BLaER1 (cell line): Measurements from ENCODE around the gene FAM221A.
"Not testable (repeated sequence)": the region's sequence is repeated elsewhere in the genome, so short reads cannot be mapped to it uniquely, and the experiment has no call there.

ENCODE experiments used
- H3K27ac ChIP-seq: shearing (Covaris generic); formaldehyde crosslinking; 2 replicates; pipeline ENCODE4 v1.8.1; 2022
- H3K27me3 ChIP-seq: shearing (Covaris generic); formaldehyde crosslinking; 2 replicates; pipeline ENCODE4 v1.8.1; 2022
- H3K36me3 ChIP-seq: shearing (Covaris generic); formaldehyde crosslinking; 2 replicates; pipeline ENCODE4 v1.8.1; 2022
- H3K4me1 ChIP-seq: shearing (Covaris generic); formaldehyde crosslinking; 2 replicates; pipeline ENCODE4 v1.8.1; 2022
- H3K4me2 ChIP-seq: shearing (Covaris generic); formaldehyde crosslinking; 2 replicates; pipeline ENCODE4 v1.8.1; 2022
- H3K4me3 ChIP-seq: shearing (Covaris generic); formaldehyde crosslinking; 2 replicates; pipeline ENCODE4 v1.8.1; 2022
- H3K9ac ChIP-seq: shearing (Covaris generic); formaldehyde crosslinking; 2 replicates; pipeline ENCODE4 v1.8.1; 2022
- H3K9me3 ChIP-seq: shearing (Covaris generic); formaldehyde crosslinking; 2 replicates; pipeline ENCODE4 v1.8.1; 2022
- H4K20me1 ChIP-seq: shearing (Covaris generic); formaldehyde crosslinking; 2 replicates; pipeline ENCODE4 v1.8.1; 2022
- Cebpa-rat ChIP-seq: shearing (Covaris generic); IDR thresholded peaks from 2 replicates; pipeline ENCODE4 v1.8.1; 2022

FAM221A gene

GRCh38 chr7:23662984-23663313, 17.1 kb upstream of the FAM221A start:
- H3K4me3 ChIP-seq = no peak overlapping the region
- no peak overlapping the region for H3K4me2 ChIP-seq
- no peak overlapping the region for H3K27ac ChIP-seq
- H3K9ac ChIP-seq = no peak overlapping the region
- no peak for TF ChIP-seq Cebpa-rat
- no peaks in the 10 kb centered on the region for H3K27me3 ChIP-seq
- no peaks in the 10 kb centered on the region for H3K36me3 ChIP-seq
- H3K9me3 ChIP-seq = peaks cover 32% of the 10 kb centered on the region
- H3K4me1 ChIP-seq = no peaks in the 10 kb centered on the region
- no peaks in the 10 kb centered on the region for H4K20me1 ChIP-seq

GRCh38 chr7:23664122-23664521, 15.9 kb upstream of the FAM221A start:
- no peaks in the 10 kb centered on the region for H4K20me1 ChIP-seq
- H3K4me3 ChIP-seq = no peak overlapping the region
- no peak overlapping the region for H3K27ac ChIP-seq
- peaks cover 21% of the 10 kb centered on the region for H3K9me3 ChIP-seq
- no peaks in the 10 kb centered on the region for H3K4me1 ChIP-seq
- no peak for TF ChIP-seq Cebpa-rat
- H3K4me2 ChIP-seq = no peak overlapping the region
- H3K9ac ChIP-seq = no peak overlapping the region
- no peaks in the 10 kb centered on the region for H3K27me3 ChIP-seq
- no peaks in the 10 kb centered on the region for H3K36me3 ChIP-seq

- Histone ChIP-seq H3K27me3 (no peaks in the 10 kb centered on the region), H3K27ac (no peak overlapping the region), H3K36me3 (no peaks in the 10 kb centered on the region), H3K4me3 (no peak overlapping the region), H3K9me3 (no peaks in the 10 kb centered on the region), H3K9ac (no peak overlapping the region), H4K20me1 (no peaks in the 10 kb centered on the region), H3K4me2 (no peak overlapping the region), H3K4me1 (no peaks in the 10 kb centered on the region)
- TF ChIP-seq Cebpa-rat = no peak
Observed at GRCh38 chr7:23672033-23672432, 8.0 kb upstream of the FAM221A start.

- no peaks in the 10 kb centered on the region for H3K27me3 ChIP-seq
- peak overlapping the region; percentile 88 for H3K9ac ChIP-seq
- H3K36me3 ChIP-seq = peaks cover 16% of the 10 kb centered on the region; the same call in 1 of the 2 replicates
- H3K4me1 ChIP-seq = peaks cover 16% of the 10 kb centered on the region
- TF ChIP-seq Cebpa-rat = no peak
- H3K27ac ChIP-seq = peak overlapping the region; percentile 89
- peak overlapping the region; percentile 92 for H3K4me3 ChIP-seq
- no peaks in the 10 kb centered on the region for H3K9me3 ChIP-seq
- H4K20me1 ChIP-seq = peaks cover 36% of the 10 kb centered on the region; the same call in 1 of the 2 replicates
- peak overlapping the region; percentile 92 for H3K4me2 ChIP-seq
Observed at GRCh38 chr7:23680414-23681405, 711 bp downstream of the FAM221A start.

- not testable (repeated sequence) for H3K27me3 ChIP-seq, H3K4me3 ChIP-seq, H3K4me2 ChIP-seq, H3K9me3 ChIP-seq, H3K27ac ChIP-seq, H3K9ac ChIP-seq
- Histone ChIP-seq H4K20me1 (peaks cover 50% of the 10 kb centered on the region; the same call in 1 of the 2 replicates), H3K36me3 (peaks cover 39% of the 10 kb centered on the region), H3K4me1 (peaks cover 16% of the 10 kb centered on the region)
Observed at GRCh38 chr7:23684041-23684440, 4.0 kb downstream of the FAM221A start.

- H3K27ac ChIP-seq = no peak overlapping the region
- peaks cover 50% of the 10 kb centered on the region; the same call in 1 of the 2 replicates for H4K20me1 ChIP-seq
- peaks cover 49% of the 10 kb centered on the region for H3K36me3 ChIP-seq
- no peak for TF ChIP-seq Cebpa-rat
- no peak overlapping the region for H3K4me2 ChIP-seq
- no peaks in the 10 kb centered on the region for H3K9me3 ChIP-seq
- H3K9ac ChIP-seq = no peak overlapping the region
- no peak overlapping the region for H3K4me3 ChIP-seq
- H3K4me1 ChIP-seq = peaks cover 11% of the 10 kb centered on the region
- no peaks in the 10 kb centered on the region for H3K27me3 ChIP-seq
Observed at GRCh38 chr7:23685731-23686130, 5.7 kb downstream of the FAM221A start.

- peaks cover 45% of the 10 kb centered on the region; the same call in 1 of the 2 replicates for H4K20me1 ChIP-seq
- no peaks in the 10 kb centered on the region for H3K9me3 ChIP-seq
- no peaks in the 10 kb centered on the region for H3K27me3 ChIP-seq
- no peak overlapping the region for H3K27ac ChIP-seq
- H3K4me3 ChIP-seq = no peak overlapping the region
- no peak for TF ChIP-seq Cebpa-rat
- H3K4me1 ChIP-seq = no peaks in the 10 kb centered on the region
- H3K9ac ChIP-seq = no peak overlapping the region
- peaks cover 59% of the 10 kb centered on the region for H3K36me3 ChIP-seq
- H3K4me2 ChIP-seq = no peak overlapping the region
Observed at GRCh38 chr7:23687011-23687410, 7.0 kb downstream of the FAM221A start.

- no peak overlapping the region for H3K9ac ChIP-seq
- H3K4me2 ChIP-seq = no peak overlapping the region
- no peak for TF ChIP-seq Cebpa-rat
- peaks cover 68% of the 10 kb centered on the region for H3K36me3 ChIP-seq
- no peaks in the 10 kb centered on the region for H3K4me1 ChIP-seq
- peaks cover 29% of the 10 kb centered on the region; the same call in 1 of the 2 replicates for H4K20me1 ChIP-seq
- no peak overlapping the region for H3K4me3 ChIP-seq
- H3K27ac ChIP-seq = no peak overlapping the region
- peaks cover 12% of the 10 kb centered on the region for H3K9me3 ChIP-seq
- no peaks in the 10 kb centered on the region for H3K27me3 ChIP-seq
Observed at GRCh38 chr7:23689165-23689564, 9.2 kb downstream of the FAM221A start.

- peaks cover 8% of the 10 kb centered on the region; the same call in 1 of the 2 replicates for H4K20me1 ChIP-seq
- H3K4me1 ChIP-seq = no peaks in the 10 kb centered on the region
- H3K9me3 ChIP-seq = peaks cover 12% of the 10 kb centered on the region
- no peak overlapping the region for H3K4me2 ChIP-seq
- H3K27ac ChIP-seq = no peak overlapping the region
- no peak overlapping the region for H3K9ac ChIP-seq
- H3K36me3 ChIP-seq = peaks cover 82% of the 10 kb centered on the region
- no peaks in the 10 kb centered on the region for H3K27me3 ChIP-seq
- H3K4me3 ChIP-seq = no peak overlapping the region
- TF ChIP-seq Cebpa-rat = no peak
Observed at GRCh38 chr7:23691320-23691719, 11.3 kb downstream of the FAM221A start.

GRCh38 chr7:23693224-23693623, 13.2 kb downstream of the FAM221A start:
- no peak for TF ChIP-seq Cebpa-rat
- no peaks in the 10 kb centered on the region for H3K4me1 ChIP-seq
- peaks cover 12% of the 10 kb centered on the region for H3K9me3 ChIP-seq
- H3K4me2 ChIP-seq = no peak overlapping the region
- peaks cover 82% of the 10 kb centered on the region for H3K36me3 ChIP-seq
- H3K9ac ChIP-seq = no peak overlapping the region
- H3K4me3 ChIP-seq = no peak overlapping the region
- H3K27ac ChIP-seq = no peak overlapping the region
- H4K20me1 ChIP-seq = no peaks in the 10 kb centered on the region
- H3K27me3 ChIP-seq = no peaks in the 10 kb centered on the region
